Prostate gland (tissue), 2 donors: Measurements from ENCODE around the gene TSC22D1. TPM values are rescaled to one million over a fixed set of nuclear protein-coding genes. Genes with fewer than 3 reads are reported as not detected.

Experiments
- DNase-seq: peaks from one replicate; pipeline ENCODE4 v3.0.0-alpha.2; 2019; ENCODE audit warnings: low spot score
- H3K27ac ChIP-seq, 2 donors: fragments of 200-600 bp; sonication (generic); 2 replicates each; pipeline ENCODE4 v1.5.1; 2017 to 2019
- H3K27me3 ChIP-seq: fragments of 200-600 bp; sonication (generic); replicated peaks from 2 replicates; pipeline ENCODE4 v1.5.1; 2019; ENCODE audit not compliant: insufficient read depth
- H3K36me3 ChIP-seq, 2 donors: fragments of 200-600 bp; sonication (generic); 1 replicate in 1 of 2; 2 replicates in 1 of 2; pipeline versions ENCODE4 v1.5.1 to v1.8.1; 2017 to 2019
- H3K4me1 ChIP-seq: fragments of 200-600 bp; sonication (generic); replicated peaks from 2 replicates; pipeline ENCODE4 v1.5.1; 2019
- H3K4me3 ChIP-seq, 2 donors: fragments of 200-600 bp; sonication (generic); 2 replicates each; pipeline ENCODE4 v1.5.1; 2017 to 2019
- H3K9me3 ChIP-seq: fragments of 200-600 bp; sonication (generic); 2 replicates; pipeline ENCODE4 v1.5.1; 2017
- POLR2A ChIP-seq: fragments of 450-650 bp; IDR thresholded peaks from one replicate; pipeline ENCODE4 v1.6.1; 2016; ENCODE audit warnings: antibody characterized with exemption, mild to moderate bottlenecking
- POLR2AphosphoS5 ChIP-seq: sonication (generic); formaldehyde crosslinking; IDR thresholded peaks from one replicate; pipeline ENCODE4 v1.6.1; 2017; ENCODE audit warnings: antibody characterized with exemption
- WGBS: methylation state at CpG from one replicate; pipeline ENCODE4 v1.1.5; 2018; 5-methylcytosine and 5-hydroxymethylcytosine counted together
- intact Hi-C: fragments of 100-400 bp; cut with DNase I; formaldehyde crosslinking; loops from one replicate; pipeline ENCODE4 v1.14.2; 2022
- total RNA-seq, 2 donors: library from RNA; depleted of rRNA; stranded (reverse); fragments of >200 nt; gene quantifications; one replicate each; pipeline ENCODE4 v1.1.0, GENCODE V29; 2016
- TF ChIP-seq, protein P1 (sequence below), 4 experiments: fragments of 200-600 bp in 2 of 4; fragments of 450-650 bp in 2 of 4; sonication (generic) in 2 of 4; IDR thresholded peaks; 1 replicate in 3 of 4; 2 replicates in 1 of 4; pipeline ENCODE4 v1.5.1; 2016 to 2019; ENCODE audit warnings: antibody characterized with exemption in 4 of 4, mild to moderate bottlenecking in 2 of 4, moderate library complexity in 2 of 4

TSC22D1 gene
- total RNA-seq, 2 donors from 2014 or later = 185 to 237 TPM

DNA sequence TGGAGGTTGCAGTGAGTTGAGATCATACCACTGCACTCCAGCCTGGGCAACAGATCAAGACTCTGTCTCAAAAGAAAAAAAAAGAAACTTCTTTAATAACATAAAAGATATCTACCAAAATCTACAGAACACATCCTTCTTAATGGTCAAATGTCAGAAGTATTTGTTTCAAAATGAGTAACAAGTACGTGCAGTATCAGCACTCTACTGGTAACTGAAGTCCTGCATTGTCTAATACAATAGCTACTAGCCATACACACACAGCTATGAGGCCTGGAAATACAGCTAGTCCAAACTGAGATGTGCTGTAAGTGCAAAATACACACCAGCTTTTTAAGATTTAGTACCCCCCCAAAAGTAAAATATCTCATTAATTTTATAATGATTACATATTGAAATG is 88.1 kb downstream of the TSC22D1 start:
- no peaks in the 10 kb centered on the region for H3K36me3 ChIP-seq
- H3K27me3 ChIP-seq = no peaks in the 10 kb centered on the region
- 52% methylated on average over 1 of the region's 1 CpG for WGBS
- DNase-seq = no peak
- no peak overlapping the region for H3K27ac ChIP-seq
- no peaks in the 10 kb centered on the region for H3K4me1 ChIP-seq
- no peaks in the 10 kb centered on the region for H3K9me3 ChIP-seq
- TF ChIP-seq POLR2AphosphoS5 = no peak
- TF ChIP-seq, protein P1, sequence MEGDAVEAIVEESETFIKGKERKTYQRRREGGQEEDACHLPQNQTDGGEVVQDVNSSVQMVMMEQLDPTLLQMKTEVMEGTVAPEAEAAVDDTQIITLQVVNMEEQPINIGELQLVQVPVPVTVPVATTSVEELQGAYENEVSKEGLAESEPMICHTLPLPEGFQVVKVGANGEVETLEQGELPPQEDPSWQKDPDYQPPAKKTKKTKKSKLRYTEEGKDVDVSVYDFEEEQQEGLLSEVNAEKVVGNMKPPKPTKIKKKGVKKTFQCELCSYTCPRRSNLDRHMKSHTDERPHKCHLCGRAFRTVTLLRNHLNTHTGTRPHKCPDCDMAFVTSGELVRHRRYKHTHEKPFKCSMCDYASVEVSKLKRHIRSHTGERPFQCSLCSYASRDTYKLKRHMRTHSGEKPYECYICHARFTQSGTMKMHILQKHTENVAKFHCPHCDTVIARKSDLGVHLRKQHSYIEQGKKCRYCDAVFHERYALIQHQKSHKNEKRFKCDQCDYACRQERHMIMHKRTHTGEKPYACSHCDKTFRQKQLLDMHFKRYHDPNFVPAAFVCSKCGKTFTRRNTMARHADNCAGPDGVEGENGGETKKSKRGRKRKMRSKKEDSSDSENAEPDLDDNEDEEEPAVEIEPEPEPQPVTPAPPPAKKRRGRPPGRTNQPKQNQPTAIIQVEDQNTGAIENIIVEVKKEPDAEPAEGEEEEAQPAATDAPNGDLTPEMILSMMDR (IDR thresholded peaks at IDR 0.05) = no peak
- TF ChIP-seq POLR2A = no peak
- H3K4me3 ChIP-seq = no peak overlapping the region
- intact Hi-C loops = loop anchor here (5.0 to 10.0 kb wide), 4 partner anchors 84 to 429 kb away; no protein-coding TSS in a partner anchor

DNA sequence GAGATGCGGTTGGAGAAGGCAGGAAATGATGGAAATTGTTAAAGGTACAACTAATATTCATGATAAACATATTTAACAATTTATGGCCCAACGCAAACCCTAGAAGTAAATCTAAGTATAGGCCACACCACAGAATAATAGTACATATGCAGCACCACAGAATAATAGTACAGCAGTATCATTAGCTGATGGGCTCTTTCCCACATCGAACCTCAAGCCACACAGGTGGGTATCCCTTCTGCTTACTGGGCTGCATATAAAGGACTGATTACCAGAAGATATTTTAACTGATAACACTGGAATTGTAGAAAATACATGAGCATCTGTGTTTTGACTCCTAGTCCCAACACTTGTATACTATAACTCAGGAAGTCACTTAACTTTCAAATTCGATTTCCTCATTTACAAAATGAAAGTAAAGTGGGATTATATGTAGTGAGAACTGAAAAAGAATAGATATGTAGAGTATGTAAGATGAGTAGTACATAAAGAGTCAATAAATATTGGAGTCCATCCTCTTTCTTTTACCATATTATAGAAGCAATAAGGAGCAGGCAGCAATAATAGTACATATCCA is 91.5 kb downstream of the TSC22D1 start:
- no peaks in the 10 kb centered on the region for H3K4me1 ChIP-seq
- DNase-seq = no peak
- no peak overlapping the region for H3K4me3 ChIP-seq
- H3K36me3 ChIP-seq = no peaks in the 10 kb centered on the region
- TF ChIP-seq POLR2AphosphoS5 = no peak
- TF ChIP-seq POLR2A = no peak
- TF ChIP-seq, protein P1 (IDR thresholded peaks at IDR 0.05) = no peak
- H3K27ac ChIP-seq = no peak overlapping the region
- 86% methylated on average over 4 of the region's 4 CpGs for WGBS
- H3K9me3 ChIP-seq = no peaks in the 10 kb centered on the region
- no peaks in the 10 kb centered on the region for H3K27me3 ChIP-seq
- intact Hi-C loops = loop anchor here (5.0 to 10.0 kb wide), 5 partner anchors 88 to 488 kb away; no protein-coding TSS in a partner anchor

DNA sequence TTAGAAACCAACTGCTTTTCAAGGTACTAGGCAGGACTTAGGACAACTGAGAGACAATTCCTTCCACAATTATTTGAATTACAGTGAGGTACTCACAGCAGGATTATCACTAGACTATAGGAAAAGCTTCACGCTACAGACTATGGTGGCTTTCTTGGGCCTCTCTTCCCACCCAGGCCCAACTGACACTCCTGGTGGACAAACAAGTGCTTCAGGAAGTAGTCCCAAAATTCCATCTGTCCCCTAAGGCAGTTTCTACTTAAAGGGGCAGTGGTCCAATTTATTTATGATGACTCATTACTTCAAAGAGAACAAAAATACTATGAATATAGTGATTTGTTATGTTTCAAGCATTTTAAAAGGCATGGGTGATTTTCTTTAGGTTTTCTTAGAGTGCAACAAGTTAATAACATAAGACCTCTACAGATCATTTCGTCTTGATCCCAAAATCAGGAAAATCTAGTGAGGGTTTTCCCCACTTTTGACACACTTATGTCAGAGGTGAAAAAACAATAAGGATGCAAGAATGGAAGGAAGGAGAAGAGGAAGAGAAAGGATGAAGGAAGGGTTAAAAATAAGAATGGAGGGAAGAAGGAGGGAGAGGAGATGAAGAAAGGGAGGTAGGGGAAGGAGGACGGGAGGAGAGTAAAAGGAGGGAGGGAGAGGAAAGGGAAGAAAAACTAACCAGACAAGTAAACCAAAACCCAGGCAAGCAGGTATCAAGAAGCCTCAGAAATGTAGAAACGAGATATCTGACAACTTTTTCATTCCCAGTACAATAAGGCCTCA is 101.8 kb downstream of the TSC22D1 start:
- DNase-seq = no peak
- intact Hi-C loops = no loop called here
- no peaks in the 10 kb centered on the region for H3K27me3 ChIP-seq

DNA sequence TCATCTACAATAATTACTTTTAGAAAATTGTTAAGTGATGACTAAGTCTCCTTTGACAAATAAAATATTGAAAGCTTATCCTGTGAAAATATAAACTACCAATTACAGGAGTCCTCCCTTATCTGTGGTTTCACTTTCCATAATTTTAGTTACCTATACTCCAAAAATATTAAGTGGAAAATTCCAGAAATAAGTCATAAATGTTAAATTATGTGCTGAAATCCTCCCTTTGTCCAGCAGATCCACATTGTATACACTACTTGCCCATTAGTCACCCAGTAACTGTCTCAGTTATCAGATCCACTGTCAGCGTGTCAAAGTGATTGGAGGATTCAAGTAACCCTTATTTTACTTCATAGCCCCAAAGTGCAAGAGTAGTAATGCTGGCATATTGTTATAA is 104.4 kb downstream of the TSC22D1 start:
- H3K27ac ChIP-seq = no peak overlapping the region
- DNase-seq = no peak
- H3K9me3 ChIP-seq = no peaks in the 10 kb centered on the region
- H3K36me3 ChIP-seq = no peaks in the 10 kb centered on the region
- H3K4me3 ChIP-seq = no peak overlapping the region
- TF ChIP-seq POLR2A = no peak
- no peak for TF ChIP-seq POLR2AphosphoS5
- TF ChIP-seq, protein P1 (IDR thresholded peaks at IDR 0.05) = no peak
- no peaks in the 10 kb centered on the region for H3K4me1 ChIP-seq
- H3K27me3 ChIP-seq = no peaks in the 10 kb centered on the region
- intact Hi-C loops = no loop called here
- WGBS = 52% methylated on average over 1 of the region's 1 CpG

More for the DNA sequence above, 101.8 kb downstream of the TSC22D1 start:
- H3K9me3 ChIP-seq = no peaks in the 10 kb centered on the region
- no peaks in the 10 kb centered on the region for H3K4me1 ChIP-seq
- no peak overlapping the region for H3K27ac ChIP-seq
- TF ChIP-seq POLR2AphosphoS5 (no peak), POLR2A (no peak)
- TF ChIP-seq, protein P1 (IDR thresholded peaks at IDR 0.05) = no peak
- H3K4me3 ChIP-seq = no peak overlapping the region
- 86% methylated on average over 4 of the region's 4 CpGs for WGBS
- H3K36me3 ChIP-seq = no peaks in the 10 kb centered on the region
